Smooth muscle cell of the brain vasculature (primary cell): ENCODE results near the gene FGF16.
A peak's percentile ranks its signal among the peaks of the same experiment; 100 is the strongest.
"Not testable (repeated sequence)": the region's sequence is repeated elsewhere in the genome, so short reads cannot be mapped to it uniquely, and the experiment has no call there.

Experiments
- DNase-seq: peaks from one replicate; pipeline ENCODE4 v3.0.0-alpha.2; 2012; ENCODE audit warnings: low read depth, low spot score

The FGF16 gene

GRCh38 chrX:77446029-77446585 is 1.1 kb upstream of the FGF16 start:
- DNase-seq, result no peak

GRCh38 chrX:77447653-77448569 is 722 bp downstream of the FGF16 start:
- DNase-seq, result no peak

- DNase-seq, result no peak
Observed at GRCh38 chrX:77450415-77450814, 3.2 kb downstream of the FGF16 start.

DNA sequence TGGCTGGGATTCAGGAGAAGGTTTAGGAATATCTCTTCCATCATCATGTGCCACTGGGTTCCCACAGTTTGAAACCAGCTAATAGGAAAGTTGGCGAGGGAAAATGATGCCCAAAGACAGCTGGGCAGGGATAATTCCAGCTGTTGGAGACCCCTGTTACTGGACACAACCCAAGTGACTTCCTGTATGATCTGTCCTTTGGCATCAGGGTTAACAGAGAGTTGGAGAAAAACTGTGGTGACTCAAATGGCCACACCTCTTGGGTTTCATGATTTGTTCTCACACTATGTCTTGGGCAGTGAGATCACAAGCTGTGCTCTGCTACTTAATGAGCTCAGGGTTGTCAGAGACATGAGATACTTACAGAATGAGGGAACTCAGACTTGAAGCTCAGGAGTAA is 3.8 kb downstream of the FGF16 start:
- DNase-seq, result no peak

- DNase-seq, result no peak
Observed at GRCh38 chrX:77453190-77453589, 6.0 kb downstream of the FGF16 start.

GRCh38 chrX:77455437-77455836 is 8.2 kb downstream of the FGF16 start:
- no peak for DNase-seq

DNA sequence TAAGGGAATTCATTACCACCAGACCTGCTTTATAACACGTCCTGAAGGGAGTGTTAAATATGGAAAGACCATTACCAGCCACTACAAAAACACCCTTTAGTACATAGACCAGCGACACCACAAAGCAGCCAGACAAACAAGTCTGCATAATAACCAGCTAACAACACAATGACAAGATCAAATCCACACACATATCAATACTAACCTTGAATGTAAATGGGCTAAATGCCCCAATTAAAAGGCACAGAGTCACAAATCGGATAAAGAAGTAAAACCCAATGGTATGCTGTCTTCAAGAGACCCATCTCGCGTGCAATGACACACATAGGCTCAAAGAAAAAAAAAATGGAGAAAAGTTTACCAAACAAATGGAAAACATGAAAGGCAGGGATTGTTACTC is 36.9 kb downstream of the FGF16 start:
- DNase-seq, result no peak

DNA sequence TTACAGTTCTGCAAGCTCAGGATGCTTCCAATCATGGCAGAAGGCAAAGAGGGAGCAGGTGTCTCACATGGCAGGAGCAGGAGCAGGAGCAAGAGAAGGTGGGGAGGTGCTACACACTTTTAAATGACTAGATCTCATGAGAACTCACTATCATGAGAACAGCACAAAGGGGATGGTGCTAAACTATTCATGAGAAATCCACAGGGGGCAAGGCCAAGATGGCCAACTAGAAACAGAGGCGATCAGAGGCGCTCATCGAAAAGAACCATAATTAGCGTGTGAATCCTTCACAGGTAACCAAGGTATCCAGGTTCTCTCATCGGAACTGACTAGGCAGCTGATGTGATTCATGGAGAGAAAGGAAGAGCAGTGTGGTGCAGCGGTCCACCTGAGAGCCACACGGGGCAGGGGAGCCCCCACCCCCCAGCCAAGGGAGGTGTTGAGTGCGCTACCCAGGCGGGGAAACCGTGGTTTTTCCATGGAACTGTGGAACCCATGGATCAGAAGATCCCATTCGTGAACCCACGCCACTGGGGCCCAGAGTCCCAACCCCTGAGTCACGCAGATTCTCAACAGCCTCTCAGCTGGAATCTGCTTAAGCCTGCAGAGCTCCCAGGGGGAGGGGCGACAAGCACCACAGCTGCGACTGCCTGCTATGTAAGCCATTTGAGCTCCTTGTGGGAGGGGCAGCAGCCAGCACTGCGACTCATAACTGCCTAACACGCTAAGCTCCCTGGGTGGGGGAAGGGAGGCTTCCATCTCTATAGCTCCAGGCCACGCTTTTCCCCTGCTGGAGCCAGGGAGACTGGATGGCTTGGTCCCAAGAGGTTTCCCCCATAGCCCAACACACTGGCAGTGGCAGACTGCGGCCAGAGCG is 46.7 kb downstream of the FGF16 start:
- DNase-seq, result peak; percentile 35

- not testable (repeated sequence) for DNase-seq
Observed at GRCh38 chrX:77500164-77500563, 53.0 kb downstream of the FGF16 start.

- DNase-seq, result no peak
Observed at GRCh38 chrX:77502951-77503525, 55.8 kb downstream of the FGF16 start.

DNA sequence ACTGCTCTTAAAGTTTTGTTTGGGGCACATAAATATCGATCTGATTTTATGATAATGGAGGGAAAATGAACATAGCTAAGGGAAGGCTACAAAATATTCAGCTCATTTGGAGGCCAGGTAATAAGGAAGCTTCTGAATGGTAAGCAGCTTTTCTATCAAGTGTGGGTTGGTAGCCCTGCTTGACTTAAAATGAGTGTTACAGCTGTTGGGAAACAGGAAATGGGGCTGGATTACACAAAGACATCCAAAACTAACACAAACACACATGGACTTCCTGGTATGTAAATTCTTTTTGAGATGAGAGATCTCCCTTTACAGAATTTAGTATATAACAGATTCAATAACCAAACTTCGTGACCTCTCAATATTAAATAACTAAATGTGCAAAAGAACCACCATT is 58.0 kb downstream of the FGF16 start:
- DNase-seq, result peak; percentile 13
